HG03095 (cell line): ENCODE data around the gene INTS1.
"Not testable (repeated sequence)": the region's sequence is repeated elsewhere in the genome, so short reads cannot be mapped to it uniquely, and the experiment has no call there.

ENCODE experiments used
- ATAC-seq: cut with Tn5 transposase; IDR thresholded peaks from one replicate; pipeline ENCODE4 v1.9.1; 2021; ENCODE audit warnings: moderate library complexity; ENCODE audit not compliant: unreplicated experiment

INTS1 gene

GRCh38 chr7:1449501-1449900 lies 54.7 kb downstream of the INTS1 start:
- no peak for ATAC-seq

- ATAC-seq: no peak
These were observed 55.2 kb downstream of the INTS1 start for GRCh38 chr7:1448958-1449357.

- ATAC-seq: no peak
These were observed 56.5 kb downstream of the INTS1 start for GRCh38 chr7:1447551-1448244.

GRCh38 chr7:1447112-1447511 lies 57.1 kb downstream of the INTS1 start:
- no peak for ATAC-seq

- ATAC-seq: no peak
These were observed 57.6 kb downstream of the INTS1 start for GRCh38 chr7:1446620-1447032.

GRCh38 chr7:1446026-1446425 lies 58.2 kb downstream of the INTS1 start:
- not testable (repeated sequence) for ATAC-seq

- ATAC-seq: no peak
These were observed 58.8 kb downstream of the INTS1 start for GRCh38 chr7:1445341-1445740.

GRCh38 chr7:1444925-1445322 lies 59.3 kb downstream of the INTS1 start:
- no peak for ATAC-seq

- ATAC-seq: no peak
These were observed 59.8 kb downstream of the INTS1 start for GRCh38 chr7:1444214-1444924.

- ATAC-seq: not testable (repeated sequence)
These were observed 60.5 kb downstream of the INTS1 start for GRCh38 chr7:1443587-1444200.

GRCh38 chr7:1442355-1443124 lies 61.6 kb downstream of the INTS1 start:
- ATAC-seq: no peak

- ATAC-seq: no peak
These were observed 62.4 kb downstream of the INTS1 start for GRCh38 chr7:1441615-1442354.

GRCh38 chr7:1440620-1441019 lies 63.6 kb downstream of the INTS1 start:
- no peak for ATAC-seq

- ATAC-seq: no peak
These were observed 64.5 kb downstream of the INTS1 start for GRCh38 chr7:1439373-1440363.

- ATAC-seq: no peak
These were observed 65.4 kb downstream of the INTS1 start for GRCh38 chr7:1438821-1439220.

GRCh38 chr7:1438208-1438607 lies 66.0 kb downstream of the INTS1 start:
- no peak for ATAC-seq

GRCh38 chr7:1437155-1437880 lies 66.9 kb downstream of the INTS1 start:
- ATAC-seq: no peak

- no peak for ATAC-seq
These were observed 67.6 kb downstream of the INTS1 start for GRCh38 chr7:1436608-1437007.
